Measurements from ENCODE around the gene MBD3.

DNA sequence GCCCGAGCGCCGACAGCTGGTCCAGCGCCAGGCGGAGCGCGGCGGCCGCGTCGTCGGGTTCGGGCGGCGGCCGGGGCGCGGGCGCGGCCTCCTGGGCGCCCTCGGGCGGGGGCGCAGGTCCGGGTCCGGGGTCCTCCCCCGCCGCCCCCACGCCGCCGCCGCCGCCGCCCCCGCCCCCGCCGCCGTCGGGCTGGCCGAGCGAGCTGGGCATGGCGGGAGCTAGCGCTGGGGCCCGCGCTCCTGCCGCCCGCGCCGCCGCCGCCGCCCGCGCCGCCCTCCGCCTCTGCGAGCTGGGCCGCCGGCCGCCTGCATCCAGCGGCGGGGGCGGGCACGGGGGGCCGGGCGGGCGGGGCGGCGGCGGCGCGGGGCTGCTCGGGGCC, 24.8 kb downstream of the MBD3 start:
- TF ChIP-seq, protein P1, sequence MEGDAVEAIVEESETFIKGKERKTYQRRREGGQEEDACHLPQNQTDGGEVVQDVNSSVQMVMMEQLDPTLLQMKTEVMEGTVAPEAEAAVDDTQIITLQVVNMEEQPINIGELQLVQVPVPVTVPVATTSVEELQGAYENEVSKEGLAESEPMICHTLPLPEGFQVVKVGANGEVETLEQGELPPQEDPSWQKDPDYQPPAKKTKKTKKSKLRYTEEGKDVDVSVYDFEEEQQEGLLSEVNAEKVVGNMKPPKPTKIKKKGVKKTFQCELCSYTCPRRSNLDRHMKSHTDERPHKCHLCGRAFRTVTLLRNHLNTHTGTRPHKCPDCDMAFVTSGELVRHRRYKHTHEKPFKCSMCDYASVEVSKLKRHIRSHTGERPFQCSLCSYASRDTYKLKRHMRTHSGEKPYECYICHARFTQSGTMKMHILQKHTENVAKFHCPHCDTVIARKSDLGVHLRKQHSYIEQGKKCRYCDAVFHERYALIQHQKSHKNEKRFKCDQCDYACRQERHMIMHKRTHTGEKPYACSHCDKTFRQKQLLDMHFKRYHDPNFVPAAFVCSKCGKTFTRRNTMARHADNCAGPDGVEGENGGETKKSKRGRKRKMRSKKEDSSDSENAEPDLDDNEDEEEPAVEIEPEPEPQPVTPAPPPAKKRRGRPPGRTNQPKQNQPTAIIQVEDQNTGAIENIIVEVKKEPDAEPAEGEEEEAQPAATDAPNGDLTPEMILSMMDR (IDR thresholded peaks at IDR 0.05): no peak
- TF ChIP-seq POLR2A (IDR thresholded peaks at IDR 0.05) (no peak), POLR2AphosphoS5 (IDR thresholded peaks at IDR 0.05) (no peak), EP300 (IDR thresholded peaks at IDR 0.05; ENCODE audit: low read depth) (no peak)

Measured in transverse colon (tissue), 4 donors.